Breast epithelium (tissue), 3 donors: ENCODE data around the gene TMEM273.

Source experiments
- CTCF ChIP-seq, 3 donors: fragments of 450-650 bp; IDR thresholded peaks; one replicate each; pipeline ENCODE4 v1.5.1; 2016 to 2017; ENCODE audit warnings: antibody characterized with exemption in 3 of 3, mild to moderate bottlenecking in 3 of 3, moderate library complexity in 3 of 3
- POLR2A ChIP-seq: fragments of 450-650 bp; IDR thresholded peaks from one replicate; pipeline ENCODE4 v1.6.1; 2016; ENCODE audit warnings: antibody characterized with exemption, mild to moderate bottlenecking, moderate library complexity

- no peak for TF ChIP-seq CTCF (IDR thresholded peaks at IDR 0.05)
- no peak for TF ChIP-seq POLR2A
Observed at GRCh38 chr10:49105076-49105475, 83.1 kb downstream of the TMEM273 start.
